Measurements from ENCODE around the gene TTYH1. TPM values are rescaled to one million over a fixed set of nuclear protein-coding genes. Genes with fewer than 3 reads are reported as not detected.

TTYH1 gene
- total RNA-seq, 4 donors from 2014 or later = 0.19 TPM; not detected in 3

DNA sequence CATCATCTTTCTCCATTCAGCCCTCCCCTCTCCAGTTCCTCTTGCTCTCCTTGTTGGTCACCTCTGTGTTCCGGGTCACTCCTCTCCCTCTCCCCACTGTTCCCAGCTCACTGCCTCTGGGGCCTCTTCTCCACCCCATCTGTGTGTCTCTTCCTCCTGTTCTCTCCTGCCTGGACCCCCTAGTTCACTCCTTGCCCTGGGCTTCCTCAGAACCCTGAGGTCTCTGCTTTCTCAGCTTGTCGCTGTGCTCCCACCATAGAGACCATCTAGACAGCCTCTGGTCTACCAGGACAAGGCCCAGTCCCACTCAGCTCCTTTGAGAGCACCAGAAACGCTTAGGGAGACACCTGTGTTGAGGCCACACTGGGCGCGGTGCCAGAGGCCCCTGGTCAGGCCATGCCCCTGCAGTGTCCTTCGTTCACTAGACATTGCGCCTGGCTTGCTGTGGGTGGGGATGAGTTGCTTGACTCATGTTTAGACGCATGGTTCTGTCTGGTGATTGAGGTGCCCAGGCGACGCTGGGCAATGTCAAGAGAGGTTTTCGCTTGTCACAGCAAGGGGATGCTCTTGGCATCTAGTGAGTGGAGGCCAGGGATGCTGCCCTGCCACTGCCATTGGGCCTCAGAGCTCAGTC, 43.5 kb downstream of the TTYH1 start:
- TF ChIP-seq, protein P1, sequence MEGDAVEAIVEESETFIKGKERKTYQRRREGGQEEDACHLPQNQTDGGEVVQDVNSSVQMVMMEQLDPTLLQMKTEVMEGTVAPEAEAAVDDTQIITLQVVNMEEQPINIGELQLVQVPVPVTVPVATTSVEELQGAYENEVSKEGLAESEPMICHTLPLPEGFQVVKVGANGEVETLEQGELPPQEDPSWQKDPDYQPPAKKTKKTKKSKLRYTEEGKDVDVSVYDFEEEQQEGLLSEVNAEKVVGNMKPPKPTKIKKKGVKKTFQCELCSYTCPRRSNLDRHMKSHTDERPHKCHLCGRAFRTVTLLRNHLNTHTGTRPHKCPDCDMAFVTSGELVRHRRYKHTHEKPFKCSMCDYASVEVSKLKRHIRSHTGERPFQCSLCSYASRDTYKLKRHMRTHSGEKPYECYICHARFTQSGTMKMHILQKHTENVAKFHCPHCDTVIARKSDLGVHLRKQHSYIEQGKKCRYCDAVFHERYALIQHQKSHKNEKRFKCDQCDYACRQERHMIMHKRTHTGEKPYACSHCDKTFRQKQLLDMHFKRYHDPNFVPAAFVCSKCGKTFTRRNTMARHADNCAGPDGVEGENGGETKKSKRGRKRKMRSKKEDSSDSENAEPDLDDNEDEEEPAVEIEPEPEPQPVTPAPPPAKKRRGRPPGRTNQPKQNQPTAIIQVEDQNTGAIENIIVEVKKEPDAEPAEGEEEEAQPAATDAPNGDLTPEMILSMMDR (IDR thresholded peaks at IDR 0.05; ENCODE audit: low read depth) = no peak

DNA sequence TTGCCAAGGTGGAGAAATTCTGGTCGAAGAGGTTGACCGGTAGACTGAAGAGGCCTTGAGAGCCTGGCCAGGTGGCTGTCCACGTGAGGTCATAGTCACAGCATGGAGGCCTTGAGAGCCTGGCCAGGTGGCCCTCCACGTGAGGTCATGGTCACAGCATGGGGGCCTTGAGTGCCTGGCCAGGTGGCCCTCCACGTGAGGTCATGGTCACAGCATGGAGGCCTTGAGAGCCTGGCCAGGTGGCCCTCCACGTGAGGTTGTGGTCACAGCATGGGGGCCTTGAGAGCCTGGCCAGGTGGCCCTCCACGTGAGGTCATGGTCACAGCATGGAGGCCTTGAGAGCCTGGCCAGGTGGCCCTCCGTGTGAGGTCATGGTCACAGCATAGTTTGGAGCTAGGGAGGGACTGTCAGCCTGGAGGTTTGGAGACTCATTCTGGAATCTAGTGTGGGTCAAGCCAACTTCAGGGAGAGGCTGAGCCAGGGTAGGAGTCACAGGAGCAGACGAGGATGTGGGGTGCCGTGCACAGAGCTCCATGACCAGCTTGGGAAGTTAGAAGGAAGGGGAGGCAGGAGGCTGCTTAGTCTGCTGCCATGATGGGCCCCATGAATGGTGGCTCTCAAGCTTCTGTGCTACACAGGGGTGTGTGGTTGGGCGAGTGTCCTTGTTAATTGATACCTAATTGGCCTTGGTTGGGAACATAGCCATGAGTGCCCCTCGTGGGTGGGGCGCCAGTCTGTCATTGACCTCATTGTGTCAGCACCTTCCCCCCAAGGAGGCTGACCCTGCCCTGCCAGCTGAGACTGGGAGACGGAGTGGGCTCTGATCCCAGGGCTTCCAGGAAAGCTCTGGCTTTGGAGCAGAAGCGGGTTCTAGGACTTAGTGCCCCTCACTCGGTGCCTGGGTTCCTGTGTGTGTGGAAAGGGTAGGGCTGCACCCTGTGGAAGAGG, 44.3 kb downstream of the TTYH1 start:
- TF ChIP-seq, protein P1 (IDR thresholded peaks at IDR 0.05; ENCODE audit: low read depth) = no peak

GRCh38 chr19:54460230-54461005, 45.2 kb downstream of the TTYH1 start:
- TF ChIP-seq, protein P1 (IDR thresholded peaks at IDR 0.05; ENCODE audit: low read depth) = no peak

DNA sequence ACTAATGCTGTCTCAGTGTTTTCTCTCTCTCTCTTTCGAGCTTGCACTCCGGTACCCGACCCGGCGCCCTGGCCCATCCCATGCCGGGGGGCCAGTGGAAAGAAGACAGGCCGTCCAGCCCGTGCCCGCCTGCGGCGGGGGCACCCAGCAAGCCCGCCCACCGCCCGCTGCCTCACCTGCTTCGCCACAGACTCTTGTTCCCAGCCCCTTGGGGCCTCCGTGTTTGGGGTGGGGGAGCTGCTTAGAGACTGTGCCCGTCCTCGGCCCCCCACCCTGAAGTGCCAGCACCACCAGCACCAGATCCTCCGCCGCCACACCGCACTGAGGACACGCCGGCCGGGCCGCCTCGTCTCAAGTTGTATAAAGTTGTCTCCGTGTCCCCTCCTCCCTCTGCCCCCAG, 45.9 kb downstream of the TTYH1 start:
- TF ChIP-seq, protein P1 (IDR thresholded peaks at IDR 0.05; ENCODE audit: low read depth) = no peak

GRCh38 chr19:54461613-54462012, 46.3 kb downstream of the TTYH1 start:
- TF ChIP-seq, protein P1 (IDR thresholded peaks at IDR 0.05; ENCODE audit: low read depth) = no peak

- TF ChIP-seq, protein P1 (IDR thresholded peaks at IDR 0.05; ENCODE audit: low read depth) = no peak
Measured at GRCh38 chr19:54462047-54462654, 46.9 kb downstream of the TTYH1 start.

All from subcutaneous adipose tissue (tissue), 4 donors.